A673 (cell line): Measurements from ENCODE around the gene DDB1.

ENCODE experiments used
- CTCF ChIP-seq: fragments of 300-800, 200-600 bp; sonication (generic); conservative IDR thresholded peaks from 2 replicates; pipeline ENCODE4 v1.5.1; 2017; ENCODE audit warnings: low read depth, mild to moderate bottlenecking, antibody characterized with exemption, low read length, moderate library complexity, mixed read lengths
- EZH2 ChIP-seq: fragments of 200-600 bp; sonication (generic); IDR thresholded peaks from 2 replicates; pipeline ENCODE4 v1.6.1; 2017; ENCODE audit warnings: borderline replicate concordance, low read depth, mild to moderate bottlenecking, mixed read lengths, antibody characterized with exemption, low read length; ENCODE audit not compliant: poor library complexity, severe bottlenecking

- TF ChIP-seq CTCF (no peak), EZH2 (no peak)
Measured at GRCh38 chr11:61357894-61358239, 25.0 kb upstream of the DDB1 start.
